GM20000 (cell line): ENCODE data around the gene IL2RA.

Experiments used
- DNase-seq: peaks from one replicate; pipeline ENCODE4 v3.0.0; 2012; ENCODE audit warnings: low spot score
- TF ChIP-seq, protein P1 (sequence below): IDR thresholded peaks from 2 replicates; pipeline ENCODE4 v1.5.1; 2012; ENCODE audit warnings: mild to moderate bottlenecking, control low read depth; ENCODE audit errors: extremely low read depth, missing control alignments

Gene IL2RA

DNA sequence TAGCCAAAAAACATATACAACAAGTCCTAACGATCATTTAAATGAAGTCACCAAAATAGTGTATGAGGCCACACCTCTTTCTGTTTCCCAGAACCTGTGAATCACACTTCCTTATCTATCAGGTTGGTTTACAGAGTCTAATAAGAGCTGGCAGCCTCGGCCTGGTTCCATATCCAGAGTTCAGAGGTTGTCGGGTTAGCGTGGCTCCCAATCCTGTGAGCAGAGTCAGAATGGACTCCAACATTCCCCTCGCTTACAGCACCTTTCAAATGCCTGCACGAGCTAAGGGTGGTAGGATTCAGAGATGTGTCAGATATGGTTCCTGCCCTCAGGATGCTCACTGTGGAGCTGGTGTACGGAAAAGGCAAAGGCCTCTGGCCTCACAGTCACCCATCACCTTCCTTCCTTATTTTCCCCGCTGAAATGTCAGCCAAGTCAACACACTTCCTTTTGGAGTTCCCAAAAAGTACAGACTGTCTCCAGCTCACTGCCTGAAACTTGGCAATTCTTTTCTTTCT lies 90.8 kb downstream of the IL2RA start:
- TF ChIP-seq, protein P1, sequence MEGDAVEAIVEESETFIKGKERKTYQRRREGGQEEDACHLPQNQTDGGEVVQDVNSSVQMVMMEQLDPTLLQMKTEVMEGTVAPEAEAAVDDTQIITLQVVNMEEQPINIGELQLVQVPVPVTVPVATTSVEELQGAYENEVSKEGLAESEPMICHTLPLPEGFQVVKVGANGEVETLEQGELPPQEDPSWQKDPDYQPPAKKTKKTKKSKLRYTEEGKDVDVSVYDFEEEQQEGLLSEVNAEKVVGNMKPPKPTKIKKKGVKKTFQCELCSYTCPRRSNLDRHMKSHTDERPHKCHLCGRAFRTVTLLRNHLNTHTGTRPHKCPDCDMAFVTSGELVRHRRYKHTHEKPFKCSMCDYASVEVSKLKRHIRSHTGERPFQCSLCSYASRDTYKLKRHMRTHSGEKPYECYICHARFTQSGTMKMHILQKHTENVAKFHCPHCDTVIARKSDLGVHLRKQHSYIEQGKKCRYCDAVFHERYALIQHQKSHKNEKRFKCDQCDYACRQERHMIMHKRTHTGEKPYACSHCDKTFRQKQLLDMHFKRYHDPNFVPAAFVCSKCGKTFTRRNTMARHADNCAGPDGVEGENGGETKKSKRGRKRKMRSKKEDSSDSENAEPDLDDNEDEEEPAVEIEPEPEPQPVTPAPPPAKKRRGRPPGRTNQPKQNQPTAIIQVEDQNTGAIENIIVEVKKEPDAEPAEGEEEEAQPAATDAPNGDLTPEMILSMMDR = no peak
- peak; percentile 60 for DNase-seq

DNA sequence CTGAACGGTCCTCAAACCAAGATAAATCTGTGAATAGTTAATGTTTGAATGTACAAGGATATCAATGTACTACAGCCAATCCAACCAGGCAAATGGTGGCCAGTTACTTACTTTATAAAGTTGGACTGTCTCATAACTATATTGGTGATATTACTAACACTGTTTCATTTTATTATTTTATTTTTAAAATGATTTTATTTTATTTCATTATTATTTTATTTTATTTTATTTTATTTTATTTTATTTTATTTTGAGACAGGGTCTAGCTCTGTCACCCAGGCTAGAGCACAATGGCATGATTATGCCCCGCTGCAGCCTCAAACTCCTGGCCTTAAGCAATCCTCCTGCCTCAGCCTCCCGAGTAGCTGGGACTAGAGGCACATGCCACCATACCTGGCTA lies 91.6 kb downstream of the IL2RA start:
- DNase-seq = no peak
- TF ChIP-seq, protein P1 = no peak

DNA sequence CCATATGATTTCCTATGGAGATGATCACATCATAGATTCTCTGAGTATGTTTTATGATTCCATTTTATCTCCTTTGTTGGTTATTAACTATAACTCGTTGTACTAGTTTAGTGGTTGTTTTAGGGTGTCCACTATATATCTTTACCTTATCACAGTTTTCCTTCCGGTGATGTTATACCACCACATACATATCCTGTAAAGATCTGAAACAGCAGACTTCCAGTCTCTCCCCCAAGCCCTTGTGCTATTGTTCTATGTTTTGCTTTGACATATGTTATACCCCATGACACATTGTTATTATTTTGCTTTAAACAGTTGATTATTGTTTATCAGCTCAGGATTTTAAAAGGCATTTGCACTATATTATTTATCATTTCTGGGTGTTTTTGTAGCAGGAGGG lies 92.1 kb downstream of the IL2RA start:
- TF ChIP-seq, protein P1 = no peak
- DNase-seq = no peak

DNA sequence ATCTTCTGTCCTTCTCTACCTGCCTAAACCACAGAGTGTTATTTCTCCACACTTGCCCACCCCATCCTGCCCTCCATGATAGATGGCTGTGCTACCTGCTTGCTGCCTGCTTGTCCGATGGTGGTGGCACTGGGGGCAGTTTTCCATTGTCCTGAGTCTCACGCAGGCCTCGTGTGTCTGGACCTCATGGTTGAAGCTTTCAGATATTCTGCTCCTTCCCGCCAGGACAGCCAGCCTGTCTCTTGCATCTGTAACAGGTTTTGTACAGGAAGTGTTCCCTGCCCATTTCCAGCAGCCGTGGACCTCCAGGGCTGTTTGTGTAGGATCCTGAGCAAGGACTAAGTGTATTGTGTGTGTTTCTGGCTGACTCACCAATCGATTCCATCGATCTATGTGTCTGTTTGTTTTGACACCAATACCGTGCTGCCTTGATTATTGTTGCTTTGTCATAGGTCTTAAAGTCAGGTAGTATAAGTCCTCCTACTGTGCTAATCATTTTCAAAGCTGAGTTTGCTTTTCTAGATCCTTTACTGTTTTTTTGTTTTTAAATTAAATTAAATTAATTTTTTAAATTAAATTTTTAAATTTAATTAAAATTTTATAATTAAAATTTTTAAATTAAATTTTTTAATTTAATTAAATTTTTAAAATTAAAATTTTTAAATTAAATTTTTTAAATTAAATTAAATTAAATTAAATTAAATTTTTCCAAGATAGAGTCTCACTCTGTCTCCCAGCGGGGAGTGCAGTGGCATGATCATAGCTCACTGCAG lies 93.3 kb downstream of the IL2RA start:
- TF ChIP-seq, protein P1 = no peak
- no peak for DNase-seq

DNA sequence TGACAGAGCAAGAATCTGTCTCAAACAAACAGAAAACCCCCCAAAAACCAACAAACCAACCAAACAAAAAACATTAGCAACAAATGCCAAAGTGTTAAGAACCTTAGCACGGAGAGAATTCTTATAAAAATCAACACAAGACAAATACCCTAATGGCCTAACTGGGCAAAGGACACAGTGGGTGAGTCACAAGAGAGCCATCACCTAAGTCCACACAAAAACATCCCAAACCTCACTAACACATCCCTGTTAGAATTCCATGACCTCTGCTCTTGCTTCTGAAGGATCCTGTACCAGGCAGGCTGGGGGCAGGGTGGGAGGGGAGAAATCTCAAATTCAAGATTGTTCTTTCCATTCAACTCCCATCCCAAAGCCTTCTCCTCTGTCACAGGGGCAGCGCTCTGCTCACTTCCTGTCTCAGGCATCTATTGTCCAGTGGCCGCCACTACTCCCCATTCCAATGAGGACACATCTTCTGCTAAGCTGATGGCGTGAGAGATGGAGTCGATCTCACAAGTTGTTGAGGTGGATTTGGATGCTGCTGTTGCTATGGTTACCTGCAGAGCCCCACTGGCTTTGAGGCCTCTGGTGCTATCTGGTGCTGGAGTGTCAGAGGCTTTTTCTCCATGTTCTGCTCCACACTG lies 94.0 kb downstream of the IL2RA start:
- DNase-seq = no peak
- TF ChIP-seq, protein P1 = no peak

DNA sequence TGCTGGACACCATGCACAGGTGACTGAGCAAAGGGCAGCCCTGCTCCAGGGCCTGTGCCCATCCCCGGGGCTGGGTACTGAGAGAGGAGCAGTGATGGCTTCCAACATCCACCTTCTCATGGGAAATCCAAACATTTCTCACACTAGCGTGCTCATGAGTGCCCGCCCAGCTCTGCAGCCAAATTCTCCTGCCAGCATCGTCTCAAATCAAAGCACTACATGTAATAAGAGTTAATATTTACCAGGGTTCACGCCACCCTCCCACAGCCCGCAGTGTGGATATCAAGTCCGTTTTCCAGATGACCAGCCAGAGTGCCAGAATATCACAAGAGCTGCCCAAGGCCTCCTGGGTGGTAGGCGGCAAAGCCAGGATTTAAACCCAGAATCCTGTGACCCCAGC lies 96.9 kb downstream of the IL2RA start:
- TF ChIP-seq, protein P1 = no peak
- no peak for DNase-seq

DNA sequence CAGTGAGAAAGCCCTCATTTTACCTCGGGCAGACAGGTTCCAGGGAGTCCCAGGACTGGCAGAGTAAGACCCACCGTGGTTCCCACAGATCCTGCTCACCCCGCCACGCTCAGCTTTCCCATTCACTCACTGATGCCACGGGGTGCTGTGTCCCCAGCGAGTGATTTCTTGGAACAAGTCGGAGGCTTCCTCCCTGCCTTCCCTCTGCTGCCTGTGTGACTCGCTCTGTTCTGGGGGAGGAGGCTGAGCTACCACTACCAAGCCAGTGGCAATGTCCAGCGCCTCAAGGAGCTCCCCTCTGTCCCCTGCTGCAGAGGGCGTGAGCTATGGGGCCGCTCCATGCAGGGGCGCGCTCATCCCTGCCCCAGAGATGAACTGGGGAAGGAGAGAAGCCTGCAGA lies 97.4 kb downstream of the IL2RA start:
- no peak for DNase-seq
- TF ChIP-seq, protein P1 = no peak
